B cell (primary cell): ENCODE data around the gene IGFN1.

Experiments used
- CTCF ChIP-seq: fragments of 200-600 bp; IDR thresholded peaks from one replicate; pipeline ENCODE4 v1.8.0; 2022; ENCODE audit warnings: antibody characterized with exemption, mild to moderate bottlenecking
- EZH2 ChIP-seq: IDR thresholded peaks from 2 replicates; pipeline ENCODE4 v1.6.1; 2012; ENCODE audit warnings: borderline replicate concordance, low read depth, mild to moderate bottlenecking, moderate library complexity, low read length; ENCODE audit not compliant: insufficient read depth, poor library complexity, severe bottlenecking

- no peak for TF ChIP-seq CTCF
- no peak for TF ChIP-seq EZH2
Measured at GRCh38 chr1:201272799-201273198, 82.2 kb downstream of the IGFN1 start.
